Fibroblast of skin of left quadriceps (primary cell): Measurements from ENCODE around the gene CALU.

Experiments used
- DNase-seq, 2 experiments: peaks; one replicate each; pipeline ENCODE4 v3.0.0-alpha.2; 2013; ENCODE audit warnings: low read depth in 2 of 2

CALU gene

GRCh38 chr7:128811631-128812430 lies 72.7 kb downstream of the CALU start:
- DNase-seq, result no peak

- DNase-seq, result no peak
Measured at GRCh38 chr7:128812514-128813168, 73.5 kb downstream of the CALU start.

- DNase-seq, result no peak
Measured at GRCh38 chr7:128814499-128814898, 75.3 kb downstream of the CALU start.

GRCh38 chr7:128815289-128815942 lies 76.3 kb downstream of the CALU start:
- no peak for DNase-seq

- no peak for DNase-seq
Measured at GRCh38 chr7:128818694-128819093, 79.5 kb downstream of the CALU start.
